Measurements from ENCODE around the gene STXBP5L.

DNA sequence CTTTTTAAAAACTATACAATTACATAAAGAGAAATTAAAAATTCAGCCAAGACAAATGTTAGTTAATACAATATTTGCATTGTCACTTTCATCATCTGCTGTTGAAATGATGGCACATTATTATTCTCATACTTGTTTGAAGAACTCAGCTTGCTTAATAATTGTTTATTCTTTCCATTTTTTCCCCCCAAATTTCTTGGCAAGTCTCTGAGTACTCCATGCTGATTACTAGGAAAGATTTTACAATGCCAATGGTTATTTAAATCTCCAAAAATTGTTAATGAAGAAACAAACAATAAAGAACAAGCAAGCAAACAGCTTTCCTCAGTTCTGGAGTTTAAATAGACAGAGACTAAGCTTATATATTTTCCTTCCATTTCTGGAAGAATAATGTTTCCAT is 15.1 kb upstream of the STXBP5L start:
- TF ChIP-seq, protein P1, sequence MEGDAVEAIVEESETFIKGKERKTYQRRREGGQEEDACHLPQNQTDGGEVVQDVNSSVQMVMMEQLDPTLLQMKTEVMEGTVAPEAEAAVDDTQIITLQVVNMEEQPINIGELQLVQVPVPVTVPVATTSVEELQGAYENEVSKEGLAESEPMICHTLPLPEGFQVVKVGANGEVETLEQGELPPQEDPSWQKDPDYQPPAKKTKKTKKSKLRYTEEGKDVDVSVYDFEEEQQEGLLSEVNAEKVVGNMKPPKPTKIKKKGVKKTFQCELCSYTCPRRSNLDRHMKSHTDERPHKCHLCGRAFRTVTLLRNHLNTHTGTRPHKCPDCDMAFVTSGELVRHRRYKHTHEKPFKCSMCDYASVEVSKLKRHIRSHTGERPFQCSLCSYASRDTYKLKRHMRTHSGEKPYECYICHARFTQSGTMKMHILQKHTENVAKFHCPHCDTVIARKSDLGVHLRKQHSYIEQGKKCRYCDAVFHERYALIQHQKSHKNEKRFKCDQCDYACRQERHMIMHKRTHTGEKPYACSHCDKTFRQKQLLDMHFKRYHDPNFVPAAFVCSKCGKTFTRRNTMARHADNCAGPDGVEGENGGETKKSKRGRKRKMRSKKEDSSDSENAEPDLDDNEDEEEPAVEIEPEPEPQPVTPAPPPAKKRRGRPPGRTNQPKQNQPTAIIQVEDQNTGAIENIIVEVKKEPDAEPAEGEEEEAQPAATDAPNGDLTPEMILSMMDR (IDR thresholded peaks at IDR 0.05; ENCODE audit: low read depth, low read length, missing input control) = no peak
- TF ChIP-seq EGR1 (IDR thresholded peaks at IDR 0.05; ENCODE audit: low read depth in 2 of 2) (no peak), ZBTB33 (IDR thresholded peaks at IDR 0.05) (no peak), FOXA1 (IDR thresholded peaks at IDR 0.05) (no peak), SP1 (IDR thresholded peaks at IDR 0.05) (no peak), GABPA (IDR thresholded peaks at IDR 0.05 in 1 of 2, conservative IDR thresholded peaks at IDR 0.05 in 1 of 2) (no peak), JUND (IDR thresholded peaks at IDR 0.05) (no peak), RAD21 (IDR thresholded peaks at IDR 0.05) (no peak), ATF3 (IDR thresholded peaks at IDR 0.05) (no peak), FOXA2 (IDR thresholded peaks at IDR 0.05) (no peak), HNF4G (IDR thresholded peaks at IDR 0.05) (no peak)
- TF ChIP-seq, protein P2, sequence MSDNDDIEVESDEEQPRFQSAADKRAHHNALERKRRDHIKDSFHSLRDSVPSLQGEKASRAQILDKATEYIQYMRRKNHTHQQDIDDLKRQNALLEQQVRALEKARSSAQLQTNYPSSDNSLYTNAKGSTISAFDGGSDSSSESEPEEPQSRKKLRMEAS (IDR thresholded peaks at IDR 0.05) = no peak
- TF ChIP-seq, protein P3, sequence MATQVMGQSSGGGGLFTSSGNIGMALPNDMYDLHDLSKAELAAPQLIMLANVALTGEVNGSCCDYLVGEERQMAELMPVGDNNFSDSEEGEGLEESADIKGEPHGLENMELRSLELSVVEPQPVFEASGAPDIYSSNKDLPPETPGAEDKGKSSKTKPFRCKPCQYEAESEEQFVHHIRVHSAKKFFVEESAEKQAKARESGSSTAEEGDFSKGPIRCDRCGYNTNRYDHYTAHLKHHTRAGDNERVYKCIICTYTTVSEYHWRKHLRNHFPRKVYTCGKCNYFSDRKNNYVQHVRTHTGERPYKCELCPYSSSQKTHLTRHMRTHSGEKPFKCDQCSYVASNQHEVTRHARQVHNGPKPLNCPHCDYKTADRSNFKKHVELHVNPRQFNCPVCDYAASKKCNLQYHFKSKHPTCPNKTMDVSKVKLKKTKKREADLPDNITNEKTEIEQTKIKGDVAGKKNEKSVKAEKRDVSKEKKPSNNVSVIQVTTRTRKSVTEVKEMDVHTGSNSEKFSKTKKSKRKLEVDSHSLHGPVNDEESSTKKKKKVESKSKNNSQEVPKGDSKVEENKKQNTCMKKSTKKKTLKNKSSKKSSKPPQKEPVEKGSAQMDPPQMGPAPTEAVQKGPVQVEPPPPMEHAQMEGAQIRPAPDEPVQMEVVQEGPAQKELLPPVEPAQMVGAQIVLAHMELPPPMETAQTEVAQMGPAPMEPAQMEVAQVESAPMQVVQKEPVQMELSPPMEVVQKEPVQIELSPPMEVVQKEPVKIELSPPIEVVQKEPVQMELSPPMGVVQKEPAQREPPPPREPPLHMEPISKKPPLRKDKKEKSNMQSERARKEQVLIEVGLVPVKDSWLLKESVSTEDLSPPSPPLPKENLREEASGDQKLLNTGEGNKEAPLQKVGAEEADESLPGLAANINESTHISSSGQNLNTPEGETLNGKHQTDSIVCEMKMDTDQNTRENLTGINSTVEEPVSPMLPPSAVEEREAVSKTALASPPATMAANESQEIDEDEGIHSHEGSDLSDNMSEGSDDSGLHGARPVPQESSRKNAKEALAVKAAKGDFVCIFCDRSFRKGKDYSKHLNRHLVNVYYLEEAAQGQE (IDR thresholded peaks at IDR 0.05) = no peak

Data from liver (tissue), 3 donors.